GM18520 (cell line): ENCODE results near the gene NMRAL1.

Experiments
- ATAC-seq: cut with Tn5 transposase; IDR thresholded peaks from one replicate; pipeline ENCODE4 v1.9.1; 2021; ENCODE audit not compliant: unreplicated experiment

The NMRAL1 gene

GRCh38 chr16:4474192-4474961, at the start of gene NMRAL1:
NMRAL1 (minus strand) TSS chr16:4474625; CDS start chr16:4474132, 493 bp downstream.
- peak; percentile 30 for ATAC-seq

- no peak for ATAC-seq
These were observed 49.3 kb upstream of the NMRAL1 start for GRCh38 chr16:4523686-4524085.

- ATAC-seq = no peak
These were observed 47.7 kb upstream of the NMRAL1 start for GRCh38 chr16:4522051-4522581.

DNA sequence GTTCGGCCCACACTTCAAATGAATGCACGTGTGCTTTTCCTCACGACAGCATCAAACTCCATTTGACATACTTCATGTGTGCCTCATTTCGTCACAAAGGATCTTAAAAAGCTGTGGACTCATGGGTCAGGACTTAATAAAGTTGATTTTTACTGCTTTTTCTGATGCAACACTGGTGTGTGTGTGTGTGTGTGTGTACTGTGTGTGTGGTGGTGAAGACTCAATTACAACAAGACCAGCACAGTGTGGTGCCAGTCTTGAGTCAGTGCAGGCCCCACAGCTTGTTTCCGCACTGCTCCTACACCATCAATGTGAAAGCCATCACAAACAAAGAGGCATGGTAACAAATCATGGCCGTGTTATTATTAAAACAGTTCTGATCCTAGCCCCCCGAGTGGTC, 46.5 kb upstream of the NMRAL1 start:
- ATAC-seq = no peak

- ATAC-seq = no peak
These were observed 45.0 kb upstream of the NMRAL1 start for GRCh38 chr16:4519274-4520058.

- ATAC-seq = no peak
These were observed 43.6 kb upstream of the NMRAL1 start for GRCh38 chr16:4517812-4518680.

- ATAC-seq = no peak
These were observed 41.3 kb upstream of the NMRAL1 start for GRCh38 chr16:4515611-4516233.

- ATAC-seq = no peak
These were observed 40.2 kb upstream of the NMRAL1 start for GRCh38 chr16:4514606-4515005.

- ATAC-seq = no peak
These were observed 39.5 kb upstream of the NMRAL1 start for GRCh38 chr16:4513881-4514280.

DNA sequence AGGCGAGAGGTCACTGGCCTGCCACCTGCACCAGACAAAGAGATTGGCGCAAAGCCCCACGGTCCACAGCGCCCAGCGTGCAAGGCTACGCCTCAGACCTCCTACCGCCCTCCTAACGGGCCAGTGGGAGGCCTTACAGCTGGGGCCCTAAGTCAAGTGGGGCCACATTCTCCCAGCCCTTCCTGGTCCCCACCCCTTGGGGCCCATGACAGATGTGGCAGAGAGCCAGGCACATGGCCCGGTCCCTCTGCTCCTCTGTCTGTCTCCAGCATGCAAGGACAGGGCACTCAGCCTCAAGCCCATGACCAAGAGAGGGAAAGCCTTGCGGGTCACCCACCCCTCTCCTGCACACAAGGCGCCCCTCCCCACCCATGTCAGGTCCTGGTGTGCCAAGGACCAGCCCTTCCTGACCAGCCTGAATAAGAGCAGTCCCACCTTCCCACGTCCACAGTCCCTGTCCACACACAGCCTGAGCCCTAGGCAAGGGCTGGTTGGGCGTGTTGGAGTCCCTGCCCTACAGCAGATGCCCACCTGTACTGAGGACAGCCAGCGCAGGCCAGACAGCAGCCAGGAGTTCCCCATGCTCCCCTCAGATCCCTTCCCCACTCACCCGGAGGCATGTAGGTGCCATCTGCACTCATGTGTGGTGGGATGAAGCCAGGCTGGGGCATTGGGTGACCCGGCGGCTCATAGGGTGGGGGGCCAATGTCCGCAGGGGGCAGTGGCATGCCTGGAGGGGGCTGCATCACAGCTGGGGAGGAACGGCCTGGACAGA, 38.8 kb upstream of the NMRAL1 start:
- ATAC-seq = no peak

DNA sequence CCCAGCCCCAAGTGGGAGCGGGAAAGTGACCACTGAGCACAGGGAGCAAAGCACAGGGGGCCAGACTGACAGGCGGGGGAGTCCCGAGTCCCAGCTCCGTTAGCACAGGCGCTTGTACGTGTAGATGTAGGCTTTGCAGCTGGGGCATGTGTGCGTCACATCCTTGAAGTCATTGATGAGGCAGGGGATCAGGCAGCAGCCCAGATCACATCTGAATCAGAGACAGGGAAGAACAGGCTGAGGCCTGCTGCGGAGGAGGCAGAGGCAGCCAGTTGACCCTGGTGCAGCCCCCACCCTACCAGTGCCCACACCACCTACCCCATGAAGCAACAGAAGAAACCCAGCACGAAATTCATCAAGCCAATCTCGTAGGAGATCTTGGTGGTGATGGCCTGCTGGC, 38.0 kb upstream of the NMRAL1 start:
- ATAC-seq = no peak

- ATAC-seq = no peak
These were observed 37.1 kb upstream of the NMRAL1 start for GRCh38 chr16:4511441-4512082.

- ATAC-seq = no peak
These were observed 36.5 kb upstream of the NMRAL1 start for GRCh38 chr16:4510747-4511426.

DNA sequence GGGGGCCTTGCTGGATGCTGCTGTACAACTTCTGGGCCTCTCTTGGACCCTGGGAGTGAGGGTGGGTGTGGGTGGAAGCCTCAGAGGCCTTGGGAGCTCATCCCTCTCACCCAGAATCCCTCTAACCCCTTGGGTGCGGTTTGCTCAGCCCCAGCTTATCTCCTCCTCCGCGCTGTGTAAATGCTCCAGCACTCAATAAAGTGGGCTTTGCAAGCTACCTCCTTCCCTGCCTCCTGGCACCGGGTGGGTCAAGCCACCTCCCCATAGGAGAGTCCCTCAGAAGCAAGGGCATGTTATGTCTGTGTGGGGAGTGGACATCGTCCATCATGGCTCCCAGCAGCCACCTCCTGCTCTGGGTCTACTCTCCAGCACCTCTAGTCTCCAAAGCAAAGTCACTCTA, 35.7 kb upstream of the NMRAL1 start:
- ATAC-seq = no peak

DNA sequence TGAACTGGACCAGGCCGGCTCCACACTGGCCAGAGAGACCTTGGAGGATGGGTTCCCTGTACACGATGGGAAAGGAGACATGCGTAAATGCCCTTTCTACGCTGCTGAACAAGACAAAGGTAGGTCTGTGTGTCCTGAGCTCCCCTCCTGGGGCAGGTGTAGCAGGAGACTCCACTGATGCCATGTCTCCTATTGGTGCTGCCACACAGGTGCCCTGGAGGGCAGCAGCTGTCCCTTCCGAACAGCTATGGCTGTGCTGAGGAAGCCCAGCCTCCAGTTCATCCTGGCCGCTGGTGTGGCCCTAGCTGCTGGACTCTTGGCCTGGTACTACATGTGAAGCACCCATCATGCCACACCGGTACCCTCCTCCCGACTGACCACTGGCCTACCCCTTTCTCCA, 35.0 kb upstream of the NMRAL1 start:
- no peak for ATAC-seq

DNA sequence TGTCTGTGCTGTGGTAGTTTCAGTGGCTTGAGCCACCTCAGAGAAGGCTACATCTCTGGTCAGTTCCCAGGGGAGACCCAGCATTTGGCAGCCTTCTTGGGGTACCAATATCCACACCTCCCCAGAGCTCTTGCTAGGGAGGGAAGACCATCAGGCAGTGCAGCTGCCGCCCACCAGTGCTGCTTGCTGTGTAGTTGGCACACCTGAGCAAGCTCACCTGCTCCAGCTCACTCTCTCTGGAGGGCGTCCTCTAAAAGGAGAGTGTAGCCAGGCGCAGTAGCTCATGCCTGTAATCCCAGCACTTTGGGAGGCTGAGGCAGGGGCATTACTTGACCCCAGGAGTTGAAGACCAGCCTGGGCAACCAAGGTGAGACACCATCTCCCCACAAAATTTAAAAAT, 34.4 kb upstream of the NMRAL1 start:
- ATAC-seq = no peak

GRCh38 chr16:4507588-4508345, 33.3 kb upstream of the NMRAL1 start:
- ATAC-seq = no peak

DNA sequence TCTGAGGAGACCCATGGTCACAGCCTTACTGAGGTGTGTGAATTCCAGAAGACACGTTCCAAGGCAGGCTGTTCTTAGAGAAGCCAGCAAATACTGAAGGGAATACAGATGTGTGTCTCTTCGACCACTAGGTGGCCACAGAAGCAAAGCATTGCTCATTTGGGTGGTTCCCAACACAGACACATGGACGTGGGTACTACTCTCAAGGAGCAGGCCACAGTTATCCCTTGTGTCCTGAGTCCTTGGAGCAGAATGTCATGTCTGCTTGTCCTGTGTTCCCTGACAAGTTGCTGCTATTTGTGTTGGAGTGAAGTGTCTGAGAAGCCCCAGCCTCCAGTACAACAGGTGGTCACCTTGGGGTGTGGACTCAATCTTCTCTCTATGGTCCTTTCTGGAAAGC, 32.0 kb upstream of the NMRAL1 start:
- ATAC-seq = peak; percentile 43
